K562 (cell line): ENCODE data around the gene TMEM202. TPM values are rescaled to one million over a fixed set of nuclear protein-coding genes. Genes with fewer than 3 reads are reported as not detected.

Experiments used
- EGR1 ChIP-seq: fragments of 450-650 bp; conservative IDR thresholded peaks from 2 replicates; pipeline ENCODE4 v1.6.1; 2017; ENCODE audit warnings: mild to moderate bottlenecking
- FOS ChIP-seq: IDR thresholded peaks from 3 replicates; pipeline ENCODE4 v1.6.1; 2011; ENCODE audit not compliant: insufficient read length; ENCODE audit errors: extremely low read depth
- GMEB1 ChIP-seq: fragments of 250-450 bp; sonication (Bioruptor Pico); IDR thresholded peaks from 2 replicates; pipeline ENCODE4 v1.4.0; 2020; ENCODE audit warnings: mild to moderate bottlenecking
- HDAC8 ChIP-seq: fragments of 450-650 bp; IDR thresholded peaks from 2 replicates; pipeline ENCODE4 v1.6.1; 2016; ENCODE audit warnings: mild to moderate bottlenecking, missing genetic modification characterization, moderate library complexity, missing compliant biosample characterization
- MEIS2 ChIP-seq: fragments of 450-650 bp; IDR thresholded peaks from 2 replicates; pipeline ENCODE4 v1.6.1; 2014; ENCODE audit warnings: mild to moderate bottlenecking; ENCODE audit not compliant: partially characterized antibody
- PHB2 ChIP-seq: fragments of 450-650 bp; IDR thresholded peaks from 2 replicates; pipeline ENCODE4 v1.6.1; 2017; ENCODE audit warnings: low read depth
- PHF20 ChIP-seq: fragments of 450-650 bp; IDR thresholded peaks from 2 replicates; pipeline ENCODE4 v1.6.1; 2018; ENCODE audit not compliant: partially characterized antibody
- PYGO2 ChIP-seq: fragments of 450-650 bp; IDR thresholded peaks from 2 replicates; pipeline ENCODE4 v1.6.1; 2016; ENCODE audit warnings: mild to moderate bottlenecking, missing genetic modification characterization, moderate library complexity, missing compliant biosample characterization
- RNF219 ChIP-seq: fragments of 250-450 bp; sonication (Bioruptor Pico); IDR thresholded peaks from 2 replicates; pipeline ENCODE4 v1.5.0; 2022; ENCODE audit warnings: mild to moderate bottlenecking
- SAFB2 ChIP-seq: fragments of 200-400 bp; formaldehyde crosslinking; IDR thresholded peaks from 2 replicates; pipeline ENCODE4 v1.6.1; 2018; ENCODE audit warnings: borderline replicate concordance, low read length, low read depth, moderate library complexity; ENCODE audit not compliant: severe bottlenecking
- TSHZ1 ChIP-seq: fragments of 250-450 bp; sonication (Bioruptor Pico); IDR thresholded peaks from 2 replicates; pipeline ENCODE4 v1.4.0; 2020; ENCODE audit warnings: mild to moderate bottlenecking, moderate library complexity
- ZBTB7A ChIP-seq: IDR thresholded peaks from 2 replicates; pipeline ENCODE4 v1.6.1; 2011; ENCODE audit warnings: low read depth, mild to moderate bottlenecking, low read length, moderate library complexity, borderline replicate concordance; ENCODE audit not compliant: control insufficient read depth
- ZNF175 ChIP-seq: fragments of 200-800 bp; sonication (Bioruptor generic); IDR thresholded peaks from 2 replicates; pipeline ENCODE4 v1.6.1; 2016; ENCODE audit warnings: low read depth, mild to moderate bottlenecking, missing genetic modification characterization, missing compliant biosample characterization
- ZNF589 ChIP-seq: fragments of 200-800 bp; sonication (Bioruptor generic); IDR thresholded peaks from 2 replicates; pipeline ENCODE4 v1.6.1; 2016; ENCODE audit warnings: low read depth, missing genetic modification characterization, missing compliant biosample characterization
- polyA plus RNA-seq, 8 experiments: library from polyadenylated mRNA; depleted of rRNA in 4 of 8; stranded (reverse) in 5 of 8; unstranded in 3 of 8; fragments of >200 nt; fragmentation: Nextera tagmentation in 2 of 8; fragmentation: Illumina TruSeq in 1 of 8; extraction: Ambion mirVana in 2 of 8; extraction: Trizol in 1 of 8; gene quantifications; 2 replicates each; pipeline versions ENCODE4 v1.2.1 to v1.2.3, GENCODE V29; 2011 to 2014; ENCODE audit warnings: inconsistent platforms in 1 of 8, missing spikeins in 1 of 8
- total RNA-seq, 7 experiments: library from RNA; depleted of rRNA in 6 of 7; stranded (reverse); fragments of >200 nt in 6 of 7; fragmentation: Illumina TruSeq in 2 of 7; extraction: Trizol in 2 of 7; gene quantifications; 2 replicates each; pipeline versions ENCODE4 v1.2.1 to v1.2.3, GENCODE V29; 2011 to 2021; ENCODE audit warnings: low replicate concordance in 1 of 7
- TF ChIP-seq, protein P1 (sequence below): fragments of 250-450 bp; sonication (Bioruptor Pico); IDR thresholded peaks from 2 replicates; pipeline ENCODE4 v1.9.0; 2021; ENCODE audit warnings: mild to moderate bottlenecking, inconsistent platforms

The TMEM202 gene
- total and polyA plus RNA-seq, 9 of the 15 experiments (the other 6 are each of a cell fraction or from before 2014, with no cell fraction given) = not detected

DNA sequence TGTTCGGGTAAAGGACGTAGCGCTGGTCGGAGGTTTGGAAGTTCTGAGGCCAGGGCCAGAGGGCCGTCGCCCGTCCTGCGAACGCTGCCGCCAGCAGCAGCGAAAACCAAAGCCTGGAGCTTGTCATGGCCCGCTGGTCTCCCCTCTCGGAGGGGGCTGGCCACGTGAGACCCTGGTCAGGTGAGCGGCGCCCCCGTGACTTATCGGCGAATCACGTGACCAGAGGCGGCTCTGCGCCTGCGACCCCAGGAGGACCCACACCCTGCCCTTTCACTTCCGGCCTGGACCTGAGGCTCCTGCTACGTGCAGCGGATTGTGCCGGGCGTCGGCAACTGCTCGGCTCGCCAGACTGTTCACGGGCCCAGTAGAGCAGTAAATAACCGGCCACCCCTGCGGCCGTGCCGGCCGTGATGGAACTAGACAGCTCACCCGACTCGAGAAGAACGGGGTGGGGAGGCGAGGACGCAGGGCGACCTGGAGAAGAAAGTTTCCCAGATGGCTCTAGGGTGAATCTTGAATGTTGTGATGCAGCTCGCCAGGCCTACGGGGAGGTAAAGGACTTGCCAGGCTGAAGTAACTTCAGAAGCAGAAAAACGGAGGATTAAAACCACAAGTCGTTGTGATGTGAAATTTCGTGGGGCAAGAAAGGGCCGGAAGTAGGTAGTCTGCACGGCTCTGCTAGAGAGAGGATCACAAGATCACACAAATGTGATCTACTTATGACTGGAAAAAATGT, 22.1 kb upstream of the TMEM202 start, which contains the start of gene HEXA (continued):
- TF ChIP-seq, protein P1, sequence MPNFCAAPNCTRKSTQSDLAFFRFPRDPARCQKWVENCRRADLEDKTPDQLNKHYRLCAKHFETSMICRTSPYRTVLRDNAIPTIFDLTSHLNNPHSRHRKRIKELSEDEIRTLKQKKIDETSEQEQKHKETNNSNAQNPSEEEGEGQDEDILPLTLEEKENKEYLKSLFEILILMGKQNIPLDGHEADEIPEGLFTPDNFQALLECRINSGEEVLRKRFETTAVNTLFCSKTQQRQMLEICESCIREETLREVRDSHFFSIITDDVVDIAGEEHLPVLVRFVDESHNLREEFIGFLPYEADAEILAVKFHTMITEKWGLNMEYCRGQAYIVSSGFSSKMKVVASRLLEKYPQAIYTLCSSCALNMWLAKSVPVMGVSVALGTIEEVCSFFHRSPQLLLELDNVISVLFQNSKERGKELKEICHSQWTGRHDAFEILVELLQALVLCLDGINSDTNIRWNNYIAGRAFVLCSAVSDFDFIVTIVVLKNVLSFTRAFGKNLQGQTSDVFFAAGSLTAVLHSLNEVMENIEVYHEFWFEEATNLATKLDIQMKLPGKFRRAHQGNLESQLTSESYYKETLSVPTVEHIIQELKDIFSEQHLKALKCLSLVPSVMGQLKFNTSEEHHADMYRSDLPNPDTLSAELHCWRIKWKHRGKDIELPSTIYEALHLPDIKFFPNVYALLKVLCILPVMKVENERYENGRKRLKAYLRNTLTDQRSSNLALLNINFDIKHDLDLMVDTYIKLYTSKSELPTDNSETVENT (CRISPR knock-in tag) = peak; percentile 65; the same call in 1 of the 2 replicates
- TF ChIP-seq EGR1 (peak; percentile 58), HDAC8 (tag) (no peak), SAFB2 (no peak), MEIS2 (peak; percentile 42), PHB2 (no peak), PYGO2 (no peak), ZBTB7A (peak; percentile 99), RNF219 (no peak), ZNF175 (CRISPR knock-in tag) (peak; percentile 64; the same call in 1 of the 2 replicates), FOS (peak; percentile 92), TSHZ1 (CRISPR knock-in tag) (no peak), ZNF589 (CRISPR knock-in tag) (peak; percentile 61; the same call in 1 of the 2 replicates), PHF20 (peak; percentile 100), GMEB1 (CRISPR knock-in tag) (peak; percentile 56; the same call in 1 of the 2 replicates)
